CD14-positive monocyte (primary cell): ENCODE measurements around the gene PCBP3. TPM values are rescaled to one million over a fixed set of nuclear protein-coding genes. Genes with fewer than 3 reads are reported as not detected.

Experiments
- DNase-seq, 3 donors: peaks; one replicate each; pipeline ENCODE4 v3.0.0-alpha.2; 2011 to 2022
- H2AFZ ChIP-seq: 2 replicates; pipeline ENCODE4 v1.6.0; 2012; ENCODE audit warnings: mild to moderate bottlenecking, low read depth, low read length, inconsistent platforms; ENCODE audit not compliant: insufficient read depth, poor library complexity, severe bottlenecking
- H3K27ac ChIP-seq, 2 donors: 1 replicate in 1 of 2; 2 replicates in 1 of 2; pipeline ENCODE4 v1.5.1; 2012 to 2013; ENCODE audit warnings: low read length in 2 of 2, control low read depth in 1 of 2, inconsistent platforms in 1 of 2, low read depth in 1 of 2, mild to moderate bottlenecking in 1 of 2
- H3K27me3 ChIP-seq, 2 donors: one replicate each; pipeline versions ENCODE4 v1.6.0 to v1.6.1; 2011 to 2013; ENCODE audit warnings: low read length in 2 of 2; ENCODE audit not compliant: control insufficient read depth in 2 of 2, insufficient read depth in 2 of 2
- H3K36me3 ChIP-seq, 2 donors: replicated peaks in 1 of 2; 1 replicate in 1 of 2; 2 replicates in 1 of 2; pipeline versions ENCODE4 v1.5.1 to v1.6.1; 2012 to 2013; ENCODE audit warnings: low read length in 2 of 2, control low read depth in 1 of 2, inconsistent platforms in 1 of 2, mild to moderate bottlenecking in 1 of 2; ENCODE audit not compliant: insufficient read depth in 2 of 2, control insufficient read depth in 1 of 2
- H3K4me1 ChIP-seq, 2 donors: 1 replicate in 1 of 2; 2 replicates in 1 of 2; pipeline versions ENCODE4 v1.5.1 to v1.6.1; 2012 to 2013; ENCODE audit warnings: low read length in 2 of 2, control low read depth in 1 of 2, inconsistent platforms in 1 of 2, mild to moderate bottlenecking in 1 of 2, moderate library complexity in 1 of 2; ENCODE audit not compliant: insufficient read depth in 2 of 2, control insufficient read depth in 1 of 2
- H3K4me2 ChIP-seq: replicated peaks from 2 replicates; pipeline ENCODE3; 2012; ENCODE audit warnings: low read length, moderate library complexity, mild to moderate bottlenecking; ENCODE audit not compliant: poor library complexity, severe bottlenecking; ENCODE audit errors: extremely low read depth
- H3K4me3 ChIP-seq, 3 experiments: fragments of 200-600 bp in 1 of 3; sonication (generic) in 1 of 3; replicated peaks in 1 of 3; 1 replicate in 2 of 3; 2 replicates in 1 of 3; pipeline ENCODE4 v1.5.1; 2011 to 2013; ENCODE audit warnings: low read length in 3 of 3, mild to moderate bottlenecking in 3 of 3, control low read depth in 2 of 3, low read depth in 2 of 3, inconsistent platforms in 1 of 3, moderate library complexity in 1 of 3
- H3K79me2 ChIP-seq: 2 replicates; pipeline ENCODE4 v1.6.0; 2012; ENCODE audit warnings: mild to moderate bottlenecking, control low read depth, inconsistent platforms, low read length, moderate library complexity; ENCODE audit not compliant: insufficient read depth
- H3K9ac ChIP-seq: 2 replicates; pipeline ENCODE4 v1.6.0; 2017; ENCODE audit warnings: low read length, mild to moderate bottlenecking; ENCODE audit not compliant: insufficient read depth, poor library complexity, severe bottlenecking
- H3K9me3 ChIP-seq, 2 donors: replicated peaks in 1 of 2; 1 replicate in 1 of 2; 2 replicates in 1 of 2; pipeline versions ENCODE4 v1.5.1 to v1.6.1; 2012 to 2013; ENCODE audit warnings: low read length in 2 of 2, control low read depth in 1 of 2; ENCODE audit not compliant: control insufficient read depth in 1 of 2, insufficient read depth in 1 of 2
- H4K20me1 ChIP-seq: 2 replicates; pipeline ENCODE4 v1.6.0; 2012; ENCODE audit warnings: mild to moderate bottlenecking, low read length, control low read depth, moderate library complexity; ENCODE audit not compliant: insufficient read depth
- H3K27ac Mint-ChIP-seq, 7 donors: one replicate each; pipeline ENCODE4 v1.8.0; 2020; ENCODE audit warnings: mild to moderate bottlenecking in 7 of 7, mixed read lengths in 7 of 7, moderate library complexity in 6 of 7, inconsistent platforms in 2 of 7
- H3K27me3 Mint-ChIP-seq, 3 donors: one replicate each; pipeline ENCODE4 v1.8.0; 2021 to 2022; ENCODE audit warnings: low read depth in 3 of 3, mild to moderate bottlenecking in 3 of 3, mixed read lengths in 3 of 3, moderate library complexity in 3 of 3, inconsistent platforms in 1 of 3
- H3K36me3 Mint-ChIP-seq, 2 donors: one replicate each; pipeline ENCODE4 v1.8.0; 2020; ENCODE audit warnings: mixed read lengths in 2 of 2, inconsistent platforms in 1 of 2, mild to moderate bottlenecking in 1 of 2
- H3K4me1 Mint-ChIP-seq: one replicate; pipeline ENCODE4 v1.8.0; 2020; ENCODE audit warnings: mild to moderate bottlenecking, mixed read lengths
- H3K4me3 Mint-ChIP-seq, 2 donors: one replicate each; pipeline ENCODE4 v1.8.0; 2020; ENCODE audit warnings: mild to moderate bottlenecking in 2 of 2, mixed read lengths in 2 of 2, moderate library complexity in 1 of 2
- H3K9me3 Mint-ChIP-seq, 7 donors: one replicate each; pipeline ENCODE4 v1.8.0; 2020 to 2022; ENCODE audit warnings: mixed read lengths in 7 of 7, mild to moderate bottlenecking in 6 of 7, moderate library complexity in 6 of 7, inconsistent platforms in 2 of 7
- CTCF ChIP-seq: fragments of 200-600 bp; IDR thresholded peaks from one replicate; pipeline ENCODE4 v1.8.0; 2022; ENCODE audit warnings: antibody characterized with exemption, mild to moderate bottlenecking
- WGBS: methylation state at CpG from one replicate; pipeline ENCODE4 v1.1.5; 2013; ENCODE audit warnings: missing lambda C conversion rate; ENCODE audit not compliant: insufficient coverage; 5-methylcytosine and 5-hydroxymethylcytosine counted together
- intact Hi-C, 2 donors: fragments of 100-400 bp; cut with micrococcal nuclease; formaldehyde crosslinking; loops; one replicate each; pipeline versions ENCODE4 v1.15.0 to v1.15.1; 2023
- polyA plus RNA-seq, 3 donors: library from polyadenylated mRNA; depleted of rRNA in 1 of 3; unstranded in 2 of 3; stranded (reverse) in 1 of 3; fragments of 300-500 nt in 2 of 3; fragments of >200 nt in 1 of 3; fragmentation: Illumina TruSeq in 2 of 3; gene quantifications; 1 replicate in 2 of 3; 2 replicates in 1 of 3; pipeline ENCODE4 v1.2.3, GENCODE V29; 2012 to 2021

The PCBP3 gene
- polyA plus RNA-seq, 3 donors: 0.34 to 0.49 TPM; not detected in 1

- H3K79me2 ChIP-seq: no peaks in the 10 kb centered on the region
- H3K9me3 ChIP-seq: peaks cover 8 to 9% of the 10 kb centered on the region in 2 donors
- WGBS: 93% methylated on average over 5 of the region's 6 CpGs
- H3K9me3 Mint-ChIP-seq: peaks cover 2 to 7% (median 3%) of the 10 kb centered on the region in 7 donors
- no peak overlapping the region for H3K4me3 Mint-ChIP-seq
- no peak overlapping the region for H3K4me3 ChIP-seq
- H2AFZ ChIP-seq: no peak overlapping the region
- DNase-seq: no peak
- no peaks in the 10 kb centered on the region for H3K4me1 ChIP-seq
- no peaks in the 10 kb centered on the region for H3K27me3 ChIP-seq
- peaks cover 1 to 2% of the 10 kb centered on the region in 2 donors for H3K36me3 Mint-ChIP-seq
- H3K36me3 ChIP-seq: no peaks in the 10 kb centered on the region
- no peak overlapping the region for H3K27ac Mint-ChIP-seq
- H3K9ac ChIP-seq: no peak overlapping the region
- intact Hi-C loops: no loop called here
- H3K4me1 Mint-ChIP-seq: no peaks in the 10 kb centered on the region
- no peak overlapping the region for H3K4me2 ChIP-seq
- TF ChIP-seq CTCF: no peak
- H3K27ac ChIP-seq: no peak overlapping the region
- H3K27me3 Mint-ChIP-seq: peaks cover 0 to 2% (median 0%) of the 10 kb centered on the region in 3 donors
- no peaks in the 10 kb centered on the region for H4K20me1 ChIP-seq
Observed at GRCh38 chr21:45741691-45742090, 98.2 kb downstream of the PCBP3 start.

- H3K4me3 Mint-ChIP-seq: no peak overlapping the region
- WGBS: 100% methylated on average over 2 of the region's 7 CpGs
- H3K4me2 ChIP-seq: no peak overlapping the region
- no peak overlapping the region for H3K27ac ChIP-seq
- no peak for DNase-seq
- H3K9me3 Mint-ChIP-seq: peaks cover 2 to 8% (median 6%) of the 10 kb centered on the region in 7 donors
- TF ChIP-seq CTCF: no peak
- no peaks in the 10 kb centered on the region for H4K20me1 ChIP-seq
- peaks cover 0 to 2% (median 0%) of the 10 kb centered on the region in 3 donors for H3K27me3 Mint-ChIP-seq
- peaks cover 1 to 2% of the 10 kb centered on the region in 2 donors for H3K36me3 Mint-ChIP-seq
- no peak overlapping the region for H3K4me3 ChIP-seq
- peaks cover 8 to 9% of the 10 kb centered on the region in 2 donors for H3K9me3 ChIP-seq
- H3K27me3 ChIP-seq: no peaks in the 10 kb centered on the region
- H3K4me1 Mint-ChIP-seq: no peaks in the 10 kb centered on the region
- H3K9ac ChIP-seq: no peak overlapping the region
- intact Hi-C loops: no loop called here
- H2AFZ ChIP-seq: no peak overlapping the region
- H3K27ac Mint-ChIP-seq: no peak overlapping the region
- H3K4me1 ChIP-seq: no peaks in the 10 kb centered on the region
- no peaks in the 10 kb centered on the region for H3K79me2 ChIP-seq
- no peaks in the 10 kb centered on the region for H3K36me3 ChIP-seq
Observed at GRCh38 chr21:45742247-45742646, 98.7 kb downstream of the PCBP3 start.
